HG02610 (cell line): ENCODE measurements around the gene CNTLN.
"Not testable (repeated sequence)": the region's sequence is repeated elsewhere in the genome, so short reads cannot be mapped to it uniquely, and the experiment has no call there.

Experiments
- ATAC-seq: cut with Tn5 transposase; IDR thresholded peaks from one replicate; pipeline ENCODE4 v1.9.1; 2021; ENCODE audit warnings: mild to moderate bottlenecking, moderate library complexity; ENCODE audit not compliant: unreplicated experiment

CNTLN gene

DNA sequence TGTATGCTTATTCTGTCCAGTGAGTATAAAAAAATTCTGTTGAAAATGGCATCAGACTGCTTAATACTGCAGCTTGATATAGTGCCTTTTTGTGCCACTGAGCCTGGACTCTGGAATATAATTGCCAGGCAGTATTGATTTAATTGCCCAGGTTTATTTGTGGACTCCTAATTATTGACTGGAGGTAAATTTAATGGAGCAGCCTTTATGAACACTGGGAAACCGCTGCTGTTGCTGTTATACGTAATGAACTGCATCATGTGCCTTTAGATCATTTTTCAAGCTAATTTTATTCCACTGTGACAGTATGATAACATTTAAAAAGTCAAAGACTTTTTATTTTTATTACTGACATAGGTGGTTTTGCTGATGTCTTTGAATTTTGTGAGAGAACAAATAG is 353.8 kb downstream of the CNTLN start:
- ATAC-seq: no peak

- ATAC-seq: no peak
These were observed 355.3 kb downstream of the CNTLN start for GRCh38 chr9:17490110-17490509.

GRCh38 chr9:17491780-17492179 is 356.9 kb downstream of the CNTLN start:
- ATAC-seq: no peak

DNA sequence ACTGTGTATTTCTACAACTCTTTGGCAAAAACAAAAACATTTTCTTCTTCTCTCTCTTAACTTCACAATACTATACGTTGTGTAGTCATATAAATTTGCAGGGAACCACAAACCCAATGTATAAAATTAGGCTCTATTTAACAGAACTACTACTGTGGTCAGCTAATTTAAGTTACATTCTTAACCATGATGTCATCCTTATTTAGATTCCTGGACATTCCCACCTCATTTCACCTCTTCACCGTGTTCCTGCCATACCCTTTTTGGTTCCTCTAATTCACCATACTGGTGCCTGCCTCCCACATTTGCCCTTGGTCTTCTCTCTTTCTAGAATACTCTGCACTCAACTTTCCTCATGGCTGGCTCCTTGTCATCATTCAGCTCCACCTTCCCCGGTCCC is 368.4 kb downstream of the CNTLN start:
- no peak for ATAC-seq

DNA sequence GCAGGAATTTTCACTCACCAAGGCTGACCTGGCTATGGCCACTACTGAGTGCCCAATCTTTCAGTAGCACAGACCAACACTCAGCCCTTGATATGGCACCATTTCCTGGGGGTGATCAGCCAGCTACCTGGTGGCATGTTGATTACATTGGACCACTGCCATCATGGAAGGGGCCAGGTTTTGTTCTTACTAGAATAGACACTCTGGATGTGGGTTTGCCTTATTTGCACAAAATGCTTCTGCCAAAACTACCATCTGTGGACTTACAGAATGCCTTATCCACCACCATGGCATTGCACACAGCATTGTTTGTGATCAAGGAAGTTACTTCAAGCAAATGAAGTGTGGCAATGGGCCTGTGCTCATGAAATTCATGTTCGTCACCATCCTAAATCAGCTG is 374.3 kb downstream of the CNTLN start:
- ATAC-seq: no peak

- no peak for ATAC-seq
These were observed 374.9 kb downstream of the CNTLN start for GRCh38 chr9:17509701-17510100.

DNA sequence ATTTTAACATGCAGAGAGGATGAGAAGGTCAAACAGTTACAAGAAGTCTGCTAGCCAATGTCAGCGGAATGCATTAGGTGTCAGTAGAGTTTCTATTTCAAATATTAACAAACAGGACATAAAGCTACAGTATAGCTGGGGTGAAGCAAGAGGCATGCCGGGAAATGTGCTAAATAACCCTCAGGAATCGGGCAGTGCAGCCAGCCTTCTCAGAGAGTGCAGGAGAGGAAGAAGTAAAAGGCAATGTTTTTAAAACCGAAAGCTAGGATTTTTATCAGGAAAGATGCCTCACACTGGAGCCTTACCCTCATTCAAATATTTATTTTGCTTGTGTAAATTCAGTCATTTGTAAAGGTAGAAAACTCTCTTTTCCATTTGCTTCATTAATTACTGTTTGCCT is 384.9 kb downstream of the CNTLN start:
- ATAC-seq: no peak

GRCh38 chr9:17520268-17521064 is 385.6 kb downstream of the CNTLN start:
- ATAC-seq: no peak

DNA sequence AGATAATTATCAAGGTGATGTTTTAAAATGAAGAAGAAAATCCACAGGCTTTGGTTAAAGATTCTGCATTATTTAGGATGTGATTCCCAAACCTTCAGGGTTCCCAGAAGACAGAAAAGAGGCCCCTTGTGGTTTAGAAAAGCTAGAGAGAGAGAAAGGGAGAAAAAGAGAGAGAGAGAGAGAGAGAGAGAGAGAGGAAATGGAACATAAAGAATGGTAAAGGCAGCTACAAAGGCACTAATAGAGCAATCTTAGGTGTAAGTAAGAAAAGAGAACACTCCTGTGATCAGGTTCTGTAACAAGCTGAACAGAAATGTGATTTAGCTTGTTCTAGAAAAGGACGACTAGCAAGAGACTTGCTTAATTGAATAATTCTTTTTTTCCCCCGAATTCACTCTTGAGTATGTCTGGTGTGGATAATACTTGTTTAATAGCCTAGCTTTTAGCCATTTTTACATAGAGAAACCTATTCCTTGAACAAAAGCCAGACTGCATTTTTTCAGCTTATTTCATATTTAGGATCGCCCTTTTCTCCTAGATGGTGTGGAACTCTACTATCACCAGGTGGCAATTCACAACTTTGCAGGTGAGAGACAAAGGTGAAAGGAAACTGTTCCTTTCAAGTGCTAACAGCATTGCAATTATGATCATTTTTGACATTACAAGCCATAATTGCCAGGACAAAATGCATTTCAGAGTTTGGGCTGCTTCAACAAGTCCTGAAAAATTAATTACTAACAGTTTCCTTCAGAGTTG is 386.4 kb downstream of the CNTLN start:
- no peak for ATAC-seq

DNA sequence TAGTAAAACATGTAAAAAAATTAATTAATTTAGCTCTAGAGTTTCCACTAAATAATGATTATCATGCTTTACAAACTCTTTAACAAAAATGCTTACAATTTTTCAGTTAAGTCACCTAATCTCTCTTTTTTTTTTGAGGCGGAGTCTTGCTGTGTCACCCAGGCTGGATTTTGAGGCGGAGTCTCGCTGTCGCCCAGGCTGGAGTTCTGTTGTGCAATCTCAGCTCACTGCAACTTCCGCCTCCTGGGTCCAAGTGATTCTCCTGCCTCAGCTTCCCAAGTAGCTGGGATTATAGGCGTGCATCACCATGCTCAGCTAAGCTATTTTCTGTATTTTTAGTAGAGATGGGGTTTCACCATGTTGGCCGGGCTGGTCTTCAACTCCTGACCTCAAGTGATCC is 391.9 kb downstream of the CNTLN start:
- ATAC-seq: not testable (repeated sequence)

GRCh38 chr9:17528859-17529258 is 394.0 kb downstream of the CNTLN start:
- ATAC-seq: no peak

- peak; percentile 88 for ATAC-seq
These were observed 396.9 kb downstream of the CNTLN start for GRCh38 chr9:17531642-17532254.

DNA sequence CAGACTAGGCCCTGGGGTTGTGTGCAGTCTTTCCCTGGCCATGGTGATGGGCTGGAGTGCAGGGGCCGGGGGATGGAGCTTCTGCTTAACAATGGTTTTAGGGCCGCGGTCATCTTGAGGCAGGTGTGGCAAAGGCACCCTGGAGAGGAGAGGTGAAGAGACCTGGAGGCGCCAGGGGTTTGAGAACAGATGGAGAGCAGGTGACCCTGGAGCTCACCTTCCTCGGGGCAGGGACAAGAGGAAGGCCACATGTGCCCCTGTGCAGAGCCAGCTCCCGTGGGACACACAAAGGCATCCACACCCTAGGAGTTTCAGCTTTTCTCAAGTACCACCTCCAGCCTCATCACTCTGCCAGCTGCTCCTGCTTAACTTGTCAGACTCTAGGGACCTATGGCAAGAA is 397.6 kb downstream of the CNTLN start:
- no peak for ATAC-seq

- ATAC-seq: no peak
These were observed 400.3 kb downstream of the CNTLN start for GRCh38 chr9:17535176-17535575.

DNA sequence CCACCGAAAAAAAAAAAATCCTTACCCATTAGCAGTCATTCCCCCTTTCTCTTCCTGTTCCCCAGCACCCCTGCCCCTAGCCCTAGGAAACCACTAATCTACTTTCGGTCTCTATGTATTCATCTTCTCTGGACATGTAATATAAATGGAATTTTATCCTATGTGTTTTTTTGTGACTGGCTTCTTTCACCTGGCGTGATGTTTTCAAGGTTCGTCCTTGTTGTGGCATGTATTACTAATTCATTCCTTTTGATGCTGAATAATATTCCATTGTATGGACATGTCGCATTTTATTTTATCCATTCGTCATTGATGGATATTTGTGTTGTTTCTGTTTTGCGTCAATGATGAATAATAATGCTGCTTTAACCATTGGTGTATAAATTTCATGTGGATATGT is 401.2 kb downstream of the CNTLN start:
- ATAC-seq: no peak

- ATAC-seq: no peak
These were observed 416.2 kb downstream of the CNTLN start for GRCh38 chr9:17551023-17551422.
